Activated T-cell treated with anti-CD3 and anti-CD28 coated beads, Interleukin-2, amount 50 U/mL, for 1 hour (primary cell): Measurements from ENCODE around the gene ISCU.

Experiments
- DNase-seq: peaks from one replicate; pipeline ENCODE4 v3.0.0-alpha.2; 2020

Gene ISCU

GRCh38 chr12:108591267-108591980 is 29.0 kb downstream of the ISCU start:
- no peak for DNase-seq

DNA sequence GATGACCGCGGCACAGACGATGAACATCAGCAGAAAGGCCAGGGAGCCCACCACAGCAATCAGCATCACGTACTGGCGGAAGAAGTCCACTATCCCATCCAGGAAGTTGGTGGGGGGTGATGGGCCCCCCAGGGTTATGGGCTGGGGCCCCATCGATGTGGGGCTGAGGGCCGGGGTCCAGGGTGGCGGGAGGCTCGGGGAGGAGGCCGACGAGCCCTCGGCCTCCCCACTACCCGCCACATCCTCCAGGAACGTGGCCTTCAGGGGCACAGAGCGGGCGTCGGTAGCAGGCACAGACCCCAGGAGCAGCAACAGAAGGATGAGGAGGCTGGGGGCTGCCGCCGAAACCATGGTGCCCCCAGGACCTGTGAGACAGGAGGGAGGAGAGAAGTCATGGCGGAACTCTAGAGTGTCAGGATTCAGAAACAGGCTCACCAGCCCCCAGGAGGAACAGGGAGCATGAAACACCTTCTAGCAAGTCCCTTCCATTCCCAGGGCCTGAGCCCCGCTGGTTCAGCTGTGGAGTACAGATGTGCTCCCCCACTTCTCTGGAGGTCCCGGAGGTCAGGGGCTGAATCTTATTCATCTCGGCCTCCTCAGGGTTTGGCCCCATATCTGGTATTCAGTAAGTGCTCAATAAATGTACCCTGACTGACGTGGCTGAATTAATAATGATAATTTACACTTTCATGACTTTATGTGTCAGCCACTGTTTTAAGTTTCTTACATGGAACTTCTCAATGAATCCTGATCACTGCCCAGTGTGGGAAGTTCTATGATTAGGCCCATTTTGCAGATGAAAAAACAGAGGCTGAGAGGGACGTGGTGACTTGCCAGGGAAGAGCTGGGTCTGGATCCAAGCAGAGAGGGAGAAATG is 29.9 kb downstream of the ISCU start:
- no peak for DNase-seq

DNA sequence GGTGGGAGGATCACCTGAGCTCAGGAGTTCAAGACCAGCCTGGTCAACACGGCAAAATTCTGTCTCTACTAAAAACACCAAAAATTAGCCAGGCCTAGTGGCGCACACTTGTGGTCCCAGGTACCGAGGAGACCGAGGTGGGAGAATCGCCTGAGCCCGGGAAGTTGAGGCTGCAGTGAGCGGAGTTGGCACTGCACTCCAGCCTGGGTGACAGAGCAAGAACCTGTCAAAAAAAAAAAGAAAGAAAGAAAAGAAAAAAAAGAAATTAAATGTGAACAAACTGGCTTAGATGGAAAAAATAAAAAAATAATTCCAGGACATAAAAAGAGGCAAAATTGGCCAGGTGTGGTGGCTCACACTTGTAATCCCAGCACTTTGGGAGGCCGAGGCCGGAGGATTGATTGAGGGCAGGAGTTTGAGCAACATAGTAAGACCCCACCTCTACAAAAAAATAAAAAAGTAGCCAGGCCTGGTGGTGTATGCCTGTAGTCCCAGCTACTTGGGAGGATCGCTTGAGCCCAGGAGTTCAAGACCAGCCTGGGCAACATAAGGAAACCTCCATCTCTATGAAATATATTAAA is 32.0 kb downstream of the ISCU start:
- DNase-seq, result no peak

- no peak for DNase-seq
Observed at GRCh38 chr12:108594960-108595710, 32.7 kb downstream of the ISCU start.

DNA sequence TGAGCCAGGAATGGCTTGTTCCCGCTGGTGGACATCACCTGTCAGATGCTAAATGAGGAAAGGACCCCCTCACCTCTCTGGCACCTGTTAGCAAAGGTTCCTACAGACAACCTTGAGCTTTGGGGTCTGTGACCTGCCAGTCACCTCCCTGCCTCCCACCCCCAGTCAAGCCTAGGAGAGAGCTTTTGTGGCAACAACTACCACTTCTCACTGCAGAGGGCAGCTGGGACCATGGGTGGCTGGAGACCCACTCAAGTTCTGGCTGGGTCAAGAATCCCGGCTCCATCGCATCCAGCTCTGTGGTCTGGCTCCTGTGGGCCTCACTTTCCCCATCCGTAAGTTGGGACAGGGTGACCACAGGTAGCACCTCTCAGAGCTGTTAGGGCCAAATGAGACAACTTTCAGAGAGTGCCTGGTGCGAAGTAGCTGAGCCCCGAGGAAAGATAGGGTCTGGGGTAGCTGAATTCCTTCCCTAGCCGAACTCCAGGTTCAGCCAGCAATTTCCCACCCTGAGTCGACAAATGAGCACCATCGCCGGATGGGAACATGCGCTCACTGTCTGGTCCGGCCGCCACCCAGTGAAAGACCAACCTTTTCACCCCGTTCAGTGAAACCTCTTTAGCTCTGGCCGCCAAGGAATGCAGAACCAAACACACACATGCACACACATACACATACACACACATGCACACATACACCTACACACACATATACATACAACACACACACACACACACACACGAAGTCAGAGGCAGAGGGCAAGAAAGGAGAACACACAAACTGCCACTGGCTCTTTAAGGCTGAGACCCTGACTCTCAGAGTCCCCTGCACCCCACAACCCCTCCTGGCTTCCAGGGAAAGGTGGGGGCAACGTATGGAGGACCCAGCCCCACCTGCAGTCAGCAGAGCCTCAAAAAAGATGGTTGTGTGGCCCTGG is 33.6 kb downstream of the ISCU start:
- no peak for DNase-seq

GRCh38 chr12:108596854-108597558 is 34.6 kb downstream of the ISCU start:
- no peak for DNase-seq

GRCh38 chr12:108597559-108598471 is 35.4 kb downstream of the ISCU start, which contains the start of gene TMEM119:
TSS of gene TMEM119 (minus strand) at chr12:108598084. CDS start at chr12:108592383, 5,701 bp downstream.
- DNase-seq, result no peak

GRCh38 chr12:108598553-108599250 is 36.3 kb downstream of the ISCU start:
- no peak for DNase-seq

DNA sequence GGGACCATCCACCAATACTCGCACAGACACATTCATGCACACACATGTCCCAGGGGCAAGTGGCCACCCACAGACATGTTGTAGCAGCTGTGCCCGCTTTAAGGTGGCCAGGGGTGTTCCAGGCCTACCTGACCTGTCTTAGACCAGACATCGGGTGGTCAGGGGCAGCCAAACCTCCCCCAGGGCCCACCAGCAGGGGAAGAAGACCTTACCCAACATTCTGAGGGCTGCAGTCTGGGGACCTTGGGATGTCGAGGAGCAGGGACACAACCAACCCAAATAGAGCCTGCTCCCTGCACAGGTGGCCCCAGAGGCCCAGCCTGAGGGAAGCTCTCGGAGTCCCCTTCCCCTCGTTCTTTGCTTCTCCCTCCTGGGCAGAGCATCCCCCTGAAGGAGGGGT is 37.1 kb downstream of the ISCU start:
- DNase-seq, result no peak

DNA sequence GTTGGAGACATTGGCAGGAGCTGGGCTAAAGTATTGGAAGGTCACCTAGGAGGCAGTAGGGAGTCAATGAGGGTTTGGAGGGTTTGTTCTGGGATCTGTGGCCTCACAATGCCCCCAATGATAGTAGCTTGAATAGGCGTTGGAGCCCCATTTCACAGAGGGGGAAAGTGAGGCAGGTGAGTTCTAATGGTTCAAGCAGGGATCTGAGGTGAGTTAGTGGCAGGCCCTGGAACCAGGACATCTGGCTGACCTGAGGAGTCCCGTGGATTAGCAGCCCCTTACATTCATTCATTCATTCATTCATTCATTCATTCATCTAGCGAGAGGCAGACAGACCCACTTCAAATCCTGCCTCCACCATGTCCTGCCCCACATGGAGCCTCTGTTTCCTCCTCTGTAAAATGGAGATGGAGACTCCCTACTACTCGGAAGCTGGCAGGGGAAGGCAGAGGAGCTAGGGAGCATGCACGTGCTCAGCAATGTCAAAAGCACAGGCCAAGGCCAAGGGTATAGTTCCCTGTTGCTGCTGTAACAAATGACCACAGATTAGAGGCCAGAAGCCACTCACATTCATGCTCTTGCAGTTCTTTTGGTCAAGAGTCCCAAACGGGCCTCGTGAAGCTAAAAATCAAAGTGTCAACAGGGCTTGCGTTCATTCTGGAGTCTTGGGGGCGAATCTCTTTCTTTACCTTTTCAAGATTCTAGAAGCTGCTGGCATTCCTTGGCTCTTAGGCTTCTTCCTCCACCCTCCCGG is 37.7 kb downstream of the ISCU start:
- DNase-seq, result no peak

DNA sequence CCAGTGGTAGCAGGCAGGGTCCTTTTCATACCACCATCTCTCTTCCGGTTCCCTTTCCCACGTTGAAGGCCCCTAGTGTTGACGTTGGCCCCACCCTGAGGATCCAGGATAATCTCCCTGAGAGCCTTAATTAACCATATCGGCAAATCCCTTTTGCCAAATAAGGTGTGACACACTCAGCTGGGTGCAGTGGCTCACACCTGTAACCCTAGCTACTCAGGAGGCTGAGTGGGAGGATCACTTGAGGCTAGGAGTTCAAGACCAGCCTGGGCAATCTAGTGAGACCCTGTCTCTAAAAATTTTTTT is 38.3 kb downstream of the ISCU start:
- DNase-seq, result no peak

- DNase-seq, result no peak
Observed at GRCh38 chr12:108602209-108602705, 39.9 kb downstream of the ISCU start.

DNA sequence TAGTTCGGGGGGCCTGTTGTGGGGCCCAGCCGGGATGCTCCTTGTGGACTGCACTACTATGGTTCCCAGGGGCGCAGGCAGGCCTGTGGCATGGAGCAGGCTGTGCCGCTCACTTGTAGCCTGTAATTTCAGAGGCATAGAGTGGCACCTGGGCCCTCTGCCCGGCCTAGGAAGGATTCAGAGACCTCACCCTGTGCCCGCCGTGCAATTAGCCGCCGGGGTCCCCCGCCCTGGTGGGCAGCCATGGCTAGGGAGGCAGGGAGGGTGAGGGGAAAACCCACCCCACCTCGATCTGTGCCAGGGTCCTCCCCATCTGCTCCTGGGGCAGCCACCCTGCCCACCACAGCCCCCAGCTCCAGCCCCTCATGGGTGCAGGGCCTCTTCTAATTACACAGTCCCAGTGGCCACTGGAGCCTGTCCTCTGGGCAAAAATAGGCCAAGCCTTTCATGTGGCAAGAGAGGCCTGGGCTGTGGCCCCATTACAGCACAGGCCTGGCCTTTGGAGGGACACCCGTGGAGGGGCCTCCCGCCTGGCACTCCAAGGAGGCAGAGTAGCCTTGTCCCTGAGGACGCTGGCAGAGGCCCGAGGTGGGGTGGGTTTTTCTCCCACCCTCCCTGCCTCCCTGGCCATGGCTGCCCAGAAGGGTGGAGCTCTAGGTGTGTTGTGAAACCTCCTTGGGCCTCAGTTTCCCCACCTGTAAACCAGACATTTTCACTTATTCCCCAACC is 40.7 kb downstream of the ISCU start:
- no peak for DNase-seq

DNA sequence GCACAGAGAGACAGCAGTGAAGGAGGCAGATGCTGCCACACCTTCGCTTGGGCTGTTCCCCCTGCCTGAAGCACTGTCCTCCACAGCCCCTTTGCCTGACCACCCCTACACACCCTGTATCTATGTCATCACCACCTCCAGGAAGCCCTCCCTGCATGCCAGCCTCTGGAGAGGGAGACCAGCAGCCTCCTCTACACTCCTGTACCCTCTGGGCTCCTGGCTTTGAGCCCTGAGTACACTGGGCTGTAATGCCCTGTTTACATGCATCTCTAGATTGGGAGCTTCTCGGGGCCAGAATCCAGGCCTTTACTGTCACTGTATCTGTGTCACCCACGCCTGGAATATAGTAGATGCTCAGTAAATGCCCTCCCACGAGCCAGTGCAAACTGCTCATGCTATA is 41.3 kb downstream of the ISCU start:
- no peak for DNase-seq

DNA sequence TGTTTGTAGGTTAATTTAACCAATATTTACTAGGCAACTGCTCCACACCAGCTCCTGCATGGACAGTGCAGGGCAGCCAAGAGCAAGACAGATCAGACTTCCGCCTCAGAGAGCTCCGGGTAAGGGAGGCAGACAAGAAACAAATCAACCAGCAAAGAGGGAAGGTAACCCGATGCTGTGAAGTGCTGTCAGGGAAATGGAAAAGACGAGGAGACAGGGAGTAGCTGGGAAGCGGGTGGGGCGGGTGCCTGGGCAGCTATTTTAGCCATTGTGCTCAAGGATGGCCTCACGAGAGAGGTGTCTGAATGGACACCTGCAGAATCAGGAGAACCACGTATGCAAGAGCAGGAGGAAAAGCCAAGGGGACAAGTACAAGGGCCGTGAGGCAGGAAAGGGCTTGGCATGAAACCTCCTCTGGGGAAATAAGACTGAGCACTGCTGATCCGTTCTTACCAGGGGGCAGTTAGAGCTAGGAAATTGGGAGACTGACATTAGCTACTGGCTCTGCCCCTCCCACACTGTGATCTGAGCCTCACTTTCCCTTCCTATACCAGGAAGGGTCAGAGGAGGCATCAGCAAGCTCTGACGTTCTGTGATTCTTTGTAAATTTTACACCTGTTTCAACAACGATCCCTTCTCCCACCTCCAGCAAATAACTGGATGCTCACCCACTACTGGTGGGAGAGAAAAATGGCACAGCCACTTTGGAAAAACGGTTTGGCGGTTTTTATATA is 42.0 kb downstream of the ISCU start:
- no peak for DNase-seq

DNA sequence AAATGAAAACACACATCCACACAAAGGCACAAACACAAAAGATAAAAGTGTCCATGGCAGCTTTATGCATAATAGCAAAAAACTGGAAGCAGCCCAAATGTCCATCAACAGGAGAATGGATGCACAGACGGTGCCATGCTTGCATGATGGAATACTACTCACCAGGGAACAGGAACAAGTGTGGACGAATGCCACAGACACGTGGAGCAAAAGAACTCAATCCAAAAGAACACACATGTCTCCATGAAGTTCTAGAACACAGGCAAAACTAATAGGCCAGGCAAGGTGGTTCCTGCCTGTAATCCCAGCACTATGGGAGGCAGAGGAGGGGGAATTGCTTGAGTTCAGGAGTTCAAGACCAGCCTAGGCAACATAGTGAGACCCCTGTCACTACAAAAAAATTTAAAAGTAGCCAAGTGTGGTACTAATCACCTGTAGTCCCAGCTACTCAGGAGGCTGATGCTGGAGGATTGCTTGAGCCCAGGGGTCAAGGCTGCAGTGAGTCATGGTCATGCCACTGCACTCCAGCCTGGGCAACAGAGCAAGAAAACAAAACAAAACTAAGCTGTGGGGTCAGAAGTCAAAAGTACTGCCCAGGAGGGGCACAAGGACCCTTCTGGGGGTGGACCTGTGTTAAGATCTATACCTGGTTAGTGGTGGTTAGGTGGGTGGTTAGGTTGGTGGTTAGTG is 42.7 kb downstream of the ISCU start:
- no peak for DNase-seq
